MM.1S (cell line): ENCODE measurements around the gene ADAMTS18.
A peak's percentile ranks its signal among the peaks of the same experiment; 100 is the strongest.

Experiments used
- DNase-seq: peaks from one replicate; pipeline ENCODE4 v3.0.0-alpha.2; 2015
- H2AFZ ChIP-seq: fragments of 300-600 bp; sonication (generic); 2 replicates; pipeline ENCODE4 v1.6.0; 2016; ENCODE audit warnings: antibody characterized with exemption, low read length
- H3F3A ChIP-seq: fragments of 300-600 bp; sonication (generic); 2 replicates; pipeline ENCODE4 v1.6.1; 2016; ENCODE audit warnings: mild to moderate bottlenecking, antibody characterized with exemption, low read length, moderate library complexity, mixed read lengths; ENCODE audit not compliant: insufficient read depth
- H3K27ac ChIP-seq: fragments of 300-600 bp; sonication (generic); 2 replicates; pipeline ENCODE4 v1.5.1; 2016; ENCODE audit warnings: mild to moderate bottlenecking, low read length
- H3K27me3 ChIP-seq: fragments of 300-600 bp; sonication (generic); replicated peaks from 2 replicates; pipeline ENCODE4 v1.6.0; 2016; ENCODE audit warnings: low read length; ENCODE audit not compliant: insufficient read depth
- H3K36me3 ChIP-seq: fragments of 300-600 bp; sonication (generic); replicated peaks from 2 replicates; pipeline ENCODE4 v1.6.1; 2016; ENCODE audit warnings: mild to moderate bottlenecking, low read length, mixed read lengths; ENCODE audit not compliant: insufficient read depth
- H3K4me1 ChIP-seq: fragments of 300-600 bp; sonication (generic); 2 replicates; pipeline ENCODE4 v1.6.1; 2016; ENCODE audit warnings: low read length, mixed read lengths
- H3K4me2 ChIP-seq: fragments of 300-600 bp; sonication (generic); 2 replicates; pipeline ENCODE4 v1.6.0; 2016; ENCODE audit warnings: low read depth, low read length
- H3K4me3 ChIP-seq: fragments of 300-600 bp; sonication (generic); 2 replicates; pipeline ENCODE4 v1.5.1; 2016; ENCODE audit warnings: low read length, mixed read lengths
- H3K79me2 ChIP-seq: fragments of 300-600 bp; sonication (generic); 2 replicates; pipeline ENCODE4 v1.6.1; 2016; ENCODE audit warnings: mixed run types, low read length, mixed read lengths
- H3K9ac ChIP-seq: fragments of 300-600 bp; sonication (generic); 2 replicates; pipeline ENCODE4 v1.6.1; 2016; ENCODE audit warnings: low read length, mixed read lengths
- H3K9me2 ChIP-seq: fragments of 300-600 bp; sonication (generic); replicated peaks from 2 replicates; pipeline ENCODE4 v1.6.1; 2016; ENCODE audit warnings: mild to moderate bottlenecking, low read length, mixed read lengths; ENCODE audit not compliant: insufficient read depth
- H3K9me3 ChIP-seq: fragments of 300-600 bp; sonication (generic); replicated peaks from 2 replicates; pipeline ENCODE4 v1.6.1; 2016; ENCODE audit warnings: mild to moderate bottlenecking, low read length, mixed read lengths; ENCODE audit not compliant: insufficient read depth
- H4K20me1 ChIP-seq: fragments of 300-600 bp; sonication (generic); 2 replicates; pipeline ENCODE4 v1.6.1; 2016; ENCODE audit warnings: mild to moderate bottlenecking, low read length, moderate library complexity, mixed read lengths; ENCODE audit not compliant: insufficient read depth
- EZH2 ChIP-seq: fragments of 300-600 bp; sonication (generic); optimal IDR thresholded peaks from 2 replicates; pipeline ENCODE3; 2017; ENCODE audit warnings: low read depth, mild to moderate bottlenecking, antibody characterized with exemption, low read length, mixed read lengths
- EZH2phosphoT487 ChIP-seq: fragments of 300-600 bp; sonication (generic); IDR thresholded peaks from 2 replicates; pipeline ENCODE4 v1.6.1; 2018; ENCODE audit warnings: antibody characterized with exemption, low read length
- TF ChIP-seq, protein P1 (sequence below): fragments of 300-600 bp; sonication (generic); IDR thresholded peaks from 2 replicates; pipeline ENCODE4 v1.5.1; 2016; ENCODE audit warnings: antibody characterized with exemption, low read length, mixed read lengths

The ADAMTS18 gene

DNA sequence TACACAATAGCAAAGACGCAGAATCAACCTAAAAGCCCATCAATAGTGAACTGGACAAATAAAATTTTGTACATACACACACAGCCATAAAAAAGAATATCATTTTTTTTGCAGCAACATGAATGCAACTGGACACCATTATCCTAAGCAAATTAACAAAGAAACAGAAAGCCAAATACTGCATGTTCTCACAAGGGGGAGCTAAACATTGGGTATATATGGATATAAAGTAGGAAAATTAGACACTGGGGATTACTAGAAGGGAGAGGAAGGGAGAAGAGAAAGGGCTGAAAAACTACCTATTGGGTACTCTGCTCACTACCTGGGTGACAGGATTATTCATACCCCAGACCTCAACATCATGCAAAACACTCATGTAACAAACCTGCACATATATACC, 28.2 kb downstream of the ADAMTS18 start:
- Histone ChIP-seq H3K79me2 (no peaks in the 10 kb centered on the region), H3K9ac (no peak overlapping the region), H4K20me1 (no peaks in the 10 kb centered on the region), H3K4me3 (no peak overlapping the region), H3K4me1 (no peaks in the 10 kb centered on the region), H3K36me3 (no peaks in the 10 kb centered on the region), H3K9me2 (no peaks in the 10 kb centered on the region), H3K27me3 (peaks cover 72% of the 10 kb centered on the region), H3F3A (no peaks in the 10 kb centered on the region), H2AFZ (no peak overlapping the region), H3K4me2 (no peak overlapping the region), H3K27ac (no peak overlapping the region), H3K9me3 (no peaks in the 10 kb centered on the region)
- TF ChIP-seq, protein P1, sequence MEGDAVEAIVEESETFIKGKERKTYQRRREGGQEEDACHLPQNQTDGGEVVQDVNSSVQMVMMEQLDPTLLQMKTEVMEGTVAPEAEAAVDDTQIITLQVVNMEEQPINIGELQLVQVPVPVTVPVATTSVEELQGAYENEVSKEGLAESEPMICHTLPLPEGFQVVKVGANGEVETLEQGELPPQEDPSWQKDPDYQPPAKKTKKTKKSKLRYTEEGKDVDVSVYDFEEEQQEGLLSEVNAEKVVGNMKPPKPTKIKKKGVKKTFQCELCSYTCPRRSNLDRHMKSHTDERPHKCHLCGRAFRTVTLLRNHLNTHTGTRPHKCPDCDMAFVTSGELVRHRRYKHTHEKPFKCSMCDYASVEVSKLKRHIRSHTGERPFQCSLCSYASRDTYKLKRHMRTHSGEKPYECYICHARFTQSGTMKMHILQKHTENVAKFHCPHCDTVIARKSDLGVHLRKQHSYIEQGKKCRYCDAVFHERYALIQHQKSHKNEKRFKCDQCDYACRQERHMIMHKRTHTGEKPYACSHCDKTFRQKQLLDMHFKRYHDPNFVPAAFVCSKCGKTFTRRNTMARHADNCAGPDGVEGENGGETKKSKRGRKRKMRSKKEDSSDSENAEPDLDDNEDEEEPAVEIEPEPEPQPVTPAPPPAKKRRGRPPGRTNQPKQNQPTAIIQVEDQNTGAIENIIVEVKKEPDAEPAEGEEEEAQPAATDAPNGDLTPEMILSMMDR: peak; percentile 14
- TF ChIP-seq EZH2: no peak
- DNase-seq: no peak

DNA sequence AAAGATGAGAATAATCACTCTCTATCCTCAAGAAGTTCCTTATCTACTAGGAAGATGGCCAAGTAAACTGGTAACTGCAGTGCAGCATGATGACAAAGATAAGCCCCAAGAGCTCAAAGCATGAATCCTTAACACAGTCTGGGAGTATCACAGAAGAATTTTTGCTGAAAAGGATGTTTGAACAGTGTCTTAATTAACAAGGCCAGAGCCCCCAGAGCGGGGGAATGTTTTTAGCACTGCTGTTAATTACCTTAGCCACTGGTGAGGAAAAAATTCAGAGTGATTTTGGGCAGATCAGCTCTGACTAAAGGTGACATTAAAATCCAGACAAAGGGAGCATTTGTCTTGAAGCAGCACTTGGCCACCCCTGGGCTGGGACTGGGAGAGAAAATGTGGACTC, 30.1 kb downstream of the ADAMTS18 start:
- peaks cover 59% of the 10 kb centered on the region for H3K27me3 ChIP-seq
- no peaks in the 10 kb centered on the region for H3K36me3 ChIP-seq
- no peaks in the 10 kb centered on the region for H3K79me2 ChIP-seq
- no peaks in the 10 kb centered on the region for H3K9me3 ChIP-seq
- H3F3A ChIP-seq: no peaks in the 10 kb centered on the region
- H2AFZ ChIP-seq: no peak overlapping the region
- H3K9me2 ChIP-seq: no peaks in the 10 kb centered on the region
- H3K9ac ChIP-seq: no peak overlapping the region
- H3K27ac ChIP-seq: no peak overlapping the region
- no peak overlapping the region for H3K4me3 ChIP-seq
- TF ChIP-seq EZH2phosphoT487 (no peak), EZH2 (no peak)
- TF ChIP-seq, protein P1: no peak
- DNase-seq: no peak
- no peaks in the 10 kb centered on the region for H3K4me1 ChIP-seq
- H4K20me1 ChIP-seq: no peaks in the 10 kb centered on the region
- H3K4me2 ChIP-seq: no peak overlapping the region

DNA sequence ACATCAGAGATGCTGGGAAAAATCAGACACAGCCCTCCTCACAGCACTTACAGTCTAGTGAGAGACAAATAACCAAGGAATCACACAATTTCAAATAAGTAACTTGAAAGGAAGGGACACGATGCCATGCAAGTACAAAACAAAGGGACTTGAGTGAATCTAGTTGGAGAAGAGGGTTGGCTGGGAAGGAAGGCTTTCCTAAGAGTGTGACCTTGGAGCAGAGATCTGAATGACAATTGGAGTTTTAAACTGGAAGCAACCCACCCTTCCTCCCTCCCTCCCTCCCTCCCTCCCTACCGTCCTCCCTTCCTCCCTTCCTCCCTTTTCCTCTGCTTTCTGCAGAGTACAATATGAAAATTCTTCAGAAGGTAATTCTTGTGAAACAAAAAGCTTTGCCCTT, 31.1 kb downstream of the ADAMTS18 start:
- H3K9me3 ChIP-seq: no peaks in the 10 kb centered on the region
- no peak overlapping the region for H3K9ac ChIP-seq
- H3K9me2 ChIP-seq: no peaks in the 10 kb centered on the region
- no peaks in the 10 kb centered on the region for H4K20me1 ChIP-seq
- H3K36me3 ChIP-seq: no peaks in the 10 kb centered on the region
- no peak overlapping the region for H3K27ac ChIP-seq
- peaks cover 52% of the 10 kb centered on the region for H3K27me3 ChIP-seq
- TF ChIP-seq, protein P1: no peak
- no peak for TF ChIP-seq EZH2phosphoT487
- TF ChIP-seq EZH2: no peak
- no peak overlapping the region for H2AFZ ChIP-seq
- H3K79me2 ChIP-seq: no peaks in the 10 kb centered on the region
- no peak overlapping the region for H3K4me2 ChIP-seq
- no peaks in the 10 kb centered on the region for H3F3A ChIP-seq
- H3K4me3 ChIP-seq: no peak overlapping the region
- DNase-seq: no peak
- H3K4me1 ChIP-seq: no peaks in the 10 kb centered on the region

- no peaks in the 10 kb centered on the region for H4K20me1 ChIP-seq
These were observed 32.2 kb downstream of the ADAMTS18 start for GRCh38 chr16:77402672-77403071.

More at GRCh38 chr16:77402672-77403071, 32.2 kb downstream of the ADAMTS18 start:
- Histone ChIP-seq H3K4me3 (no peak overlapping the region), H2AFZ (no peak overlapping the region), H3K27me3 (peaks cover 46% of the 10 kb centered on the region), H3K4me2 (no peak overlapping the region), H3K36me3 (no peaks in the 10 kb centered on the region), H3F3A (no peaks in the 10 kb centered on the region), H3K9me3 (no peaks in the 10 kb centered on the region), H3K79me2 (no peaks in the 10 kb centered on the region), H3K9ac (no peak overlapping the region), H3K9me2 (no peaks in the 10 kb centered on the region), H3K4me1 (no peaks in the 10 kb centered on the region), H3K27ac (no peak overlapping the region)
- no peak for DNase-seq
- TF ChIP-seq EZH2 (no peak), EZH2phosphoT487 (no peak)
- TF ChIP-seq, protein P1: no peak
